OCI-LY3 (cell line): Measurements from ENCODE around the gene CEP131.

Experiments
- H2AFZ ChIP-seq: fragments of 200-600, 300-600 bp; shearing (Covaris generic); 2 replicates; pipeline ENCODE4 v1.6.0; 2014; ENCODE audit warnings: antibody characterized with exemption, low read depth, low read length
- H3K27ac ChIP-seq: fragments of 200-600, 300-600 bp; sonication (generic); 2 replicates; pipeline ENCODE4 v1.5.1; 2014; ENCODE audit warnings: mild to moderate bottlenecking, low read length, moderate library complexity, mixed read lengths
- H3K27me3 ChIP-seq: fragments of 200-600, 300-600 bp; sonication (generic); 2 replicates; pipeline ENCODE4 v1.6.1; 2014; ENCODE audit warnings: low read depth, low read length, mixed read lengths
- H3K36me3 ChIP-seq: fragments of 200-600, 300-600 bp; sonication (generic); replicated peaks from 2 replicates; pipeline ENCODE3; 2014; ENCODE audit warnings: low read depth, low read length, mixed read lengths
- H3K4me1 ChIP-seq: fragments of 300-600, 200-600 bp; sonication (generic); 2 replicates; pipeline ENCODE4 v1.6.1; 2014; ENCODE audit warnings: low read length, mixed read lengths
- H3K4me2 ChIP-seq: fragments of 200-600, 300-600 bp; sonication (generic); 2 replicates; pipeline ENCODE4 v1.6.1; 2014; ENCODE audit warnings: low read length, mixed read lengths
- H3K4me3 ChIP-seq: fragments of 300-600, 200-600 bp; sonication (generic); 2 replicates; pipeline ENCODE4 v1.5.1; 2014; ENCODE audit warnings: antibody characterized with exemption, mild to moderate bottlenecking, low read length, moderate library complexity
- H3K79me2 ChIP-seq: fragments of 300-600, 200-600 bp; shearing (Covaris generic); 2 replicates; pipeline ENCODE4 v1.6.1; 2014; ENCODE audit warnings: mild to moderate bottlenecking, low read length, mixed read lengths
- H3K9ac ChIP-seq: fragments of 300-600, 200-600 bp; shearing (Covaris generic); 2 replicates; pipeline ENCODE4 v1.6.0; 2014; ENCODE audit warnings: mild to moderate bottlenecking, low read length, moderate library complexity
- H3K9me3 ChIP-seq: fragments of 200-600, 300-600 bp; shearing (Covaris generic); 2 replicates; pipeline ENCODE4 v1.6.1; 2014; ENCODE audit warnings: low read length, mixed read lengths; ENCODE audit not compliant: insufficient read depth
- H4K20me1 ChIP-seq: fragments of 200-600, 300-600 bp; sonication (generic); 2 replicates; pipeline ENCODE4 v1.6.1; 2016; ENCODE audit warnings: low read length, mixed read lengths; ENCODE audit not compliant: insufficient read depth
- CTCF ChIP-seq: fragments of 200-600, 300-600 bp; sonication (generic); IDR thresholded peaks from 2 replicates; pipeline ENCODE4 v1.5.1; 2014; ENCODE audit warnings: antibody characterized with exemption, low read length, low read depth
- EZH2phosphoT487 ChIP-seq: fragments of 200-600 bp; shearing (Covaris generic); IDR thresholded peaks from 2 replicates; pipeline ENCODE4 v1.6.1; 2018; ENCODE audit warnings: antibody characterized with exemption, mixed run types, low read depth

The CEP131 gene

GRCh38 chr17:81161972-81162371, 60.8 kb downstream of the CEP131 start:
- Histone ChIP-seq H2AFZ (no peak overlapping the region), H3K4me1 (no peaks in the 10 kb centered on the region), H3K4me3 (no peak overlapping the region), H3K9me3 (no peaks in the 10 kb centered on the region), H3K27me3 (no peaks in the 10 kb centered on the region), H3K9ac (no peak overlapping the region), H3K27ac (no peak overlapping the region), H3K79me2 (no peaks in the 10 kb centered on the region), H3K4me2 (no peak overlapping the region), H4K20me1 (no peaks in the 10 kb centered on the region), H3K36me3 (no peaks in the 10 kb centered on the region)
- TF ChIP-seq CTCF: no peak
- TF ChIP-seq EZH2phosphoT487: no peak

- H3K27me3 ChIP-seq: no peaks in the 10 kb centered on the region
- H4K20me1 ChIP-seq: no peaks in the 10 kb centered on the region
- no peak overlapping the region for H2AFZ ChIP-seq
- H3K9ac ChIP-seq: no peak overlapping the region
- H3K79me2 ChIP-seq: no peaks in the 10 kb centered on the region
- H3K9me3 ChIP-seq: no peaks in the 10 kb centered on the region
- no peak overlapping the region for H3K4me3 ChIP-seq
- H3K4me1 ChIP-seq: no peaks in the 10 kb centered on the region
- H3K4me2 ChIP-seq: no peak overlapping the region
- H3K36me3 ChIP-seq: no peaks in the 10 kb centered on the region
- TF ChIP-seq CTCF (no peak), EZH2phosphoT487 (no peak)
- no peak overlapping the region for H3K27ac ChIP-seq
Observed at GRCh38 chr17:81161536-81161935, 61.2 kb downstream of the CEP131 start.

- no peak overlapping the region for H3K9ac ChIP-seq
- H3K79me2 ChIP-seq: no peaks in the 10 kb centered on the region
- no peaks in the 10 kb centered on the region for H3K27me3 ChIP-seq
- H3K9me3 ChIP-seq: no peaks in the 10 kb centered on the region
- H3K4me1 ChIP-seq: no peaks in the 10 kb centered on the region
- no peaks in the 10 kb centered on the region for H3K36me3 ChIP-seq
- no peak overlapping the region for H3K4me3 ChIP-seq
- no peak for TF ChIP-seq CTCF
- TF ChIP-seq EZH2phosphoT487: no peak
- no peak overlapping the region for H2AFZ ChIP-seq
- no peaks in the 10 kb centered on the region for H4K20me1 ChIP-seq
- no peak overlapping the region for H3K27ac ChIP-seq
- no peak overlapping the region for H3K4me2 ChIP-seq
Observed at GRCh38 chr17:81160747-81161453, 61.9 kb downstream of the CEP131 start.

GRCh38 chr17:81160306-81160705, 62.5 kb downstream of the CEP131 start:
- no peak overlapping the region for H3K9ac ChIP-seq
- H3K4me3 ChIP-seq: no peak overlapping the region
- H3K4me1 ChIP-seq: no peaks in the 10 kb centered on the region
- H3K9me3 ChIP-seq: no peaks in the 10 kb centered on the region
- H3K79me2 ChIP-seq: no peaks in the 10 kb centered on the region
- H4K20me1 ChIP-seq: no peaks in the 10 kb centered on the region
- H3K4me2 ChIP-seq: no peak overlapping the region
- no peak overlapping the region for H2AFZ ChIP-seq
- TF ChIP-seq CTCF: no peak
- TF ChIP-seq EZH2phosphoT487: no peak
- H3K27ac ChIP-seq: no peak overlapping the region
- no peaks in the 10 kb centered on the region for H3K36me3 ChIP-seq
- H3K27me3 ChIP-seq: no peaks in the 10 kb centered on the region
